GM21381 (cell line): ENCODE measurements around the gene WDR53.
"Not testable (repeated sequence)": the region's sequence is repeated elsewhere in the genome, so short reads cannot be mapped to it uniquely, and the experiment has no call there.

Experiments
- ATAC-seq: cut with Tn5 transposase; IDR thresholded peaks from one replicate; pipeline ENCODE4 v1.9.1; 2021; ENCODE audit warnings: mild to moderate bottlenecking, moderate library complexity; ENCODE audit not compliant: unreplicated experiment

The WDR53 gene

GRCh38 chr3:196568246-196569002 lies at the start of gene WDR53, which contains the start of gene FBXO45:
WDR53 (minus strand) TSS chr3:196568554; CDS start chr3:196561475, 7,079 bp downstream.
FBXO45 (plus strand) TSS chr3:196568660; CDS start chr3:196568985, 325 bp downstream.
- peak; percentile 94 for ATAC-seq

GRCh38 chr3:196617256-196617655 lies 48.9 kb upstream of the WDR53 start:
- ATAC-seq: no peak

- ATAC-seq: not testable (repeated sequence)
These were observed 46.9 kb upstream of the WDR53 start for GRCh38 chr3:196615234-196615633.

GRCh38 chr3:196611761-196612483 lies 43.6 kb upstream of the WDR53 start:
- ATAC-seq: no peak

- no peak for ATAC-seq
These were observed 41.6 kb upstream of the WDR53 start for GRCh38 chr3:196609805-196610515.

- ATAC-seq: peak; percentile 82
These were observed 41.0 kb upstream of the WDR53 start for GRCh38 chr3:196609343-196609775.

- no peak for ATAC-seq
These were observed 40.3 kb upstream of the WDR53 start for GRCh38 chr3:196608693-196609092.

GRCh38 chr3:196604548-196604947 lies 36.2 kb upstream of the WDR53 start:
- ATAC-seq: no peak

GRCh38 chr3:196603683-196604082 lies 35.3 kb upstream of the WDR53 start:
- no peak for ATAC-seq

- ATAC-seq: no peak
These were observed 34.3 kb upstream of the WDR53 start for GRCh38 chr3:196602673-196603072.

GRCh38 chr3:196600359-196600758 lies 32.0 kb upstream of the WDR53 start:
- no peak for ATAC-seq

GRCh38 chr3:196599734-196600128 lies 31.4 kb upstream of the WDR53 start:
- no peak for ATAC-seq

GRCh38 chr3:196597971-196598733 lies 29.8 kb upstream of the WDR53 start:
- ATAC-seq: not testable (repeated sequence)

- ATAC-seq: no peak
These were observed 28.0 kb upstream of the WDR53 start for GRCh38 chr3:196596355-196596754.

- ATAC-seq: no peak
These were observed 21.9 kb upstream of the WDR53 start for GRCh38 chr3:196590279-196590678.

GRCh38 chr3:196585044-196585757 lies 16.8 kb upstream of the WDR53 start:
- no peak for ATAC-seq

- no peak for ATAC-seq
These were observed 4.0 kb upstream of the WDR53 start for GRCh38 chr3:196572389-196572788.

- not testable (repeated sequence) for ATAC-seq
These were observed 2.0 kb upstream of the WDR53 start for GRCh38 chr3:196570332-196570731.

GRCh38 chr3:196569003-196569516 lies 706 bp upstream of the WDR53 start:
- peak; percentile 45 for ATAC-seq

GRCh38 chr3:196563721-196564225 lies 4.6 kb downstream of the WDR53 start:
- ATAC-seq: no peak
